ENCODE results near the gene LDB1. TPM values are rescaled to one million over a fixed set of nuclear protein-coding genes. Genes with fewer than 3 reads are reported as not detected.

LDB1 gene
- total and polyA plus RNA-seq, 2 of the 13 experiments (the other 11 are each of a cell fraction or from before 2014, with no cell fraction given) = 17.2 to 45.5 TPM

GRCh38 chr10:102120142-102120990, at the start of gene LDB1 (continued):
- no peak for TF ChIP-seq ZNF773 (CRISPR knock-in tag; IDR thresholded peaks at IDR 0.05; ENCODE audit: borderline replicate concordance)
- no peak for TF ChIP-seq ZNF274 (CRISPR knock-in tag; IDR thresholded peaks at IDR 0.05)
- no peak for TF ChIP-seq ZNF878 (CRISPR knock-in tag; IDR thresholded peaks at IDR 0.05)
- TF ChIP-seq RBM22 (optimal IDR thresholded peaks at IDR 0.05; ENCODE audit: low read length) = no peak
- TF ChIP-seq ZNF33A (CRISPR knock-in tag; IDR thresholded peaks at IDR 0.05; ENCODE audit: borderline replicate concordance) = no peak
- no peak for TF ChIP-seq ISX (CRISPR knock-in tag; conservative IDR thresholded peaks at IDR 0.05)
- no peak for TF ChIP-seq ZNF530 (CRISPR knock-in tag; IDR thresholded peaks at IDR 0.05; ENCODE audit: low read depth)
- no peak for TF ChIP-seq PITX1 (CRISPR knock-in tag; IDR thresholded peaks at IDR 0.05)
- peak; percentile 52; the same call in 1 of the 2 replicates for TF ChIP-seq SALL1 (CRISPR knock-in tag; IDR thresholded peaks at IDR 0.05)
- no peak for TF ChIP-seq KLF6 (CRISPR knock-in tag; IDR thresholded peaks at IDR 0.05)
- TF ChIP-seq, protein P1, sequence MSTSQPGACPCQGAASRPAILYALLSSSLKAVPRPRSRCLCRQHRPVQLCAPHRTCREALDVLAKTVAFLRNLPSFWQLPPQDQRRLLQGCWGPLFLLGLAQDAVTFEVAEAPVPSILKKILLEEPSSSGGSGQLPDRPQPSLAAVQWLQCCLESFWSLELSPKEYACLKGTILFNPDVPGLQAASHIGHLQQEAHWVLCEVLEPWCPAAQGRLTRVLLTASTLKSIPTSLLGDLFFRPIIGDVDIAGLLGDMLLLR (CRISPR knock-in tag; IDR thresholded peaks at IDR 0.05) = no peak
- no peak for TF ChIP-seq ZNF101 (CRISPR knock-in tag; IDR thresholded peaks at IDR 0.05; ENCODE audit: borderline replicate concordance, low read depth)
- TF ChIP-seq TIGD3 (CRISPR knock-in tag; IDR thresholded peaks at IDR 0.05; ENCODE audit: borderline replicate concordance) = no peak
- no peak; the same call in 1 of the 2 replicates for TF ChIP-seq FOXA3 (CRISPR knock-in tag; IDR thresholded peaks at IDR 0.05)
- TF ChIP-seq, protein P2, sequence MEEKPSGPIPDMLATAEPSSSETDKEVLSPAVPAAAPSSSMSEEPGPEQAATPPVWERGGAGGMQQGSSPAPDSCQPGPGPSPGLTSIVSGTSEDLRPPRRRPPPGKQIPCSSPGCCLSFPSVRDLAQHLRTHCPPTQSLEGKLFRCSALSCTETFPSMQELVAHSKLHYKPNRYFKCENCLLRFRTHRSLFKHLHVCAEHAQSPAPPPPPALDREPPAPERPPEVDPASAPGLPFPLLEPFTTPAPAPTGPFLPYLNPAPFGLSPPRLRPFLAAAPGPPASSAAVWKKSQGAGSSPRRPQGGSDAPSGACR (CRISPR knock-in tag; IDR thresholded peaks at IDR 0.05) = 0 out of 2 replicates have a peak, but pooled peaks have one; percentile 14
- TF ChIP-seq ZNF777 (CRISPR knock-in tag; IDR thresholded peaks at IDR 0.05) = peak; percentile 70
- no peak for TF ChIP-seq ZNF124 (CRISPR knock-in tag; IDR thresholded peaks at IDR 0.05)
- no peak for TF ChIP-seq PRPF4 (IDR thresholded peaks at IDR 0.05; ENCODE audit: low read depth, low read length, poor library complexity, severe bottlenecking)
- TF ChIP-seq, protein P3, sequence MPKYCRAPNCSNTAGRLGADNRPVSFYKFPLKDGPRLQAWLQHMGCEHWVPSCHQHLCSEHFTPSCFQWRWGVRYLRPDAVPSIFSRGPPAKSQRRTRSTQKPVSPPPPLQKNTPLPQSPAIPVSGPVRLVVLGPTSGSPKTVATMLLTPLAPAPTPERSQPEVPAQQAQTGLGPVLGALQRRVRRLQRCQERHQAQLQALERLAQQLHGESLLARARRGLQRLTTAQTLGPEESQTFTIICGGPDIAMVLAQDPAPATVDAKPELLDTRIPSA (CRISPR knock-in tag; IDR thresholded peaks at IDR 0.05; ENCODE audit: borderline replicate concordance) = no peak
- TF ChIP-seq ZNF761 (CRISPR knock-in tag; conservative IDR thresholded peaks at IDR 0.05) = no peak
- no peak for TF ChIP-seq ATF5 (CRISPR knock-in tag; IDR thresholded peaks at IDR 0.05; ENCODE audit: low read depth)
- TF ChIP-seq SP140L (CRISPR knock-in tag; IDR thresholded peaks at IDR 0.05; ENCODE audit: borderline replicate concordance) = no peak
- TF ChIP-seq DBP (CRISPR knock-in tag; IDR thresholded peaks at IDR 0.05; ENCODE audit: not compliant biosample characterization) = peak; percentile 30
- peak; percentile 37; the same call in 1 of the 2 replicates for TF ChIP-seq RELA (CRISPR knock-in tag; IDR thresholded peaks at IDR 0.05)
- TF ChIP-seq RARG (CRISPR knock-in tag; IDR thresholded peaks at IDR 0.05; ENCODE audit: low read depth) = no peak
- no peak; the same call in 1 of the 2 replicates for TF ChIP-seq SP4 (CRISPR knock-in tag; IDR thresholded peaks at IDR 0.05)
